NCI-H510A treated with DMSO at 0.1 percent for 48 hours (cell line): ENCODE measurements around the gene PDE5A.
"Not testable (repeated sequence)": the region's sequence is repeated elsewhere in the genome, so short reads cannot be mapped to it uniquely, and the experiment has no call there.

Experiments used
- DNase-seq: peaks from one replicate; lab custom pipeline; 2025; lab: John Stamatoyannopoulos, UW

Gene PDE5A

DNA sequence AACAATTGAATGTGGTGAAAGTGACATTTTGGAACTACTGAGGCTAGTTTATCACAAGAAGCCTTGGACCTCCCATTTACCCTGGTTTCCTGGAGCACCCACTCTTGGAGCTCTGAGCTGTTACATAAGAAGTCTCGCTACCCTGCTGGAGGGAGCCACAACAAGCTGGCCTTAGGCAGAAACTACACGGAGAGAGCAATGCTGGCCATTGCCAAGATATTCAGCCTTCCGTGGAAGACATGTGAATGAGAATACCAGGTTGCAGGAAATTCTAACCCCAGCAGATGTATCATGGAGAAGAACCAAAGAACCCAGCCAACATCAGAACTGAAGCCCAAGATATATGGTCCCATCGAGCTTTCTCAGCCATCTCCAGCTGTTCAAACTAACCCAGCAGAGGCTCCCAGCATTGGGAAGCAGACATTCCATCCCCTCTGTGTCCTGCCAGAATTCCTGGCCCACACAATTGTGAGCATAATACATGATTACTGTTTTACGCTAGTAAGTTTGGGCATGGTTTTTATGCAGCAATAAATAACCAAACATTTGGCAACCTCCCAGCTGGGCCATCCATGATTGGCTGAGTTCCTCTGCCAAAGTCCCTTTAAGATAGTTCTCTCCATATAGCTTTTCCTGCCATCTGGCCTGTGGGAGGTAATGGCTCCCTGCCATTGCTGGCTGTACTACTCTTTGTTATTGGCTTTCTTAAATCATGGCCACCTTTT is 17.9 kb upstream of the PDE5A start:
- no peak for DNase-seq

DNA sequence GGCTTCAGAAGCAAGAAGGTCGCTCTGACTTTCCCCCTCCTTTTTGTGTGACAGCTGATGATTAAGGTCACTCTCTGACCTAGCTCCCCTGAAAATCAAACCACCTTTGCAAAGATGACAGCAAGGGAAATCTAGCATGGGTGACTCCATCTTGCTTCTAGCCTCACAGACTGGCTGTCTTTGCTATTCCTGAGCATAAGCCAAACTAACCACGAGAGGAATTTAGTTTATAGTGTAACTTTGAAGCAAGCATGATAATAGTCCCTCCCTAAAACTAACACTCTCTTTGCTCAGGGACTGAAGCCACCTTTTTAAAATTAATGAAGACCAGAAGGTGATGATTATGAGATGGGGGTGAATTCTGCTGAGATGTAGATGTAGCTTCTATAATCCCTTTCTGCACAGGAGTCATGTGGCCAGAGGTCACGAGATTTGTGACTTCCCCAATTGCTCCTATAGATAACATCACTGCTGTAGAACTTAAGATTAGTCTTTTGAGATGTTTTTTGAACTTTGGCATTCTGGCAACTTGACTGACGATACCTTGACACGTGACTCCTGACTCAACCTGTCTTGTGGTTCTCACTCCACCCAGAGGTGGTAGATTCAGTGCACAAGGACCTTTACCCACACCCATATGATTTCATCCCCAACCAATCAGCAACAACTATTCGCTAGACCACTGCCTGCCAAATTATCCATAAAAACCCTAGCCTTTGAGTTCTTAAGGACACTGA is 14.9 kb upstream of the PDE5A start:
- no peak for DNase-seq

DNA sequence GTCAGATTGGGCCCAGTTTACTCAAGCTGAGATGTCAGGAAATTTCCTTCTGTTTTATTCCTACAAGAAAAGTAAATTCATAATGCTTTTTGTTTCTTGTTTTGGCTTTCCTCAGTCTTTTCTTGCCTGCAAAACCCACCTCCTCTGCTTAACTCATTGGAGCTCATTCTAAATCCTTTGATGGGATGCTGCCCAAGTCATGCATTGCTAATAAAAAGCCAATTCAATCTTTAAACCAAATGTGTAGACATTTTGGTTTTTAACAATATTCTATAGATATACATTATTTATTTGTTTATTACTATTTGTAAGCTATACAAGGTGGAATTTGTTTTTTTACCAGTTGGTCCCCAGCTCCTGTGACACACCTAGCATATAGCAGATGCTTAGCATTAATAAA is 13.2 kb upstream of the PDE5A start:
- no peak for DNase-seq

DNA sequence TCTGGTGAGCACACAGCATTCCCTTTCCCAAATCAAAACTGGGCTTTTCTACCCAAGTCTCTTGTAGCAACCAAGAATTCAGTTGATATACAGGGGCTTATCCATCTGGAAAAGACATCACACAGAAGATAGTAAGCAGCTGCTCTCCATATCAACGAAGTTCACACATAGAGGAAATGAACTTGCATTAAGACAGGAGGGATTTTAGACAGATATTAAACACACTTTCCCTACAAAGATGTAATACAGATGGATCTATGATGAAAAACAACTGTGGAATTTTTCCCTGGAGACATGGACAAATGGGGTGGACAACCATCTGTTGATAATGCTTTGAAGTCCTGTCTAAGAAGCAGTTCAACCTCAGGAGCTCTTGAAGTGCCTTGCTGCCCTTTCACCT is 9.8 kb upstream of the PDE5A start:
- no peak for DNase-seq

DNA sequence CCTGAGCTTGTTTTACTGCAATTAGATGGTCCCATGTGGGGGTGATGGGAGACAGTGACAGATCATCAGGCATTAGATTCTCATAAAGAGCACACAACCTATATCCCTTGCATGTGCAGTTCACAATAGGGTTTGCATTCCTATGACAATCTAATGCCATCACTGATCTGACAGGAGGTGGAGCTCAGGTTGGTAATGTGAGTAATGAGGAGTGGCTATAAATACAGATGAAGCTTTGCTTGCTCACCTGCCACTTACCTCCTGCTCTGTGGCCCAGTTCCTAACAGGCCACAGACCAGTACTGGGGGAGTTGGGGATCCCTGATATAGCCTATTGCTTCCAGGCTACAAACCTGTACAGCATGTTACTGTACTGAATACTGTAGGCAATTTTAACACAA is 8.2 kb upstream of the PDE5A start:
- DNase-seq: not testable (repeated sequence)

DNA sequence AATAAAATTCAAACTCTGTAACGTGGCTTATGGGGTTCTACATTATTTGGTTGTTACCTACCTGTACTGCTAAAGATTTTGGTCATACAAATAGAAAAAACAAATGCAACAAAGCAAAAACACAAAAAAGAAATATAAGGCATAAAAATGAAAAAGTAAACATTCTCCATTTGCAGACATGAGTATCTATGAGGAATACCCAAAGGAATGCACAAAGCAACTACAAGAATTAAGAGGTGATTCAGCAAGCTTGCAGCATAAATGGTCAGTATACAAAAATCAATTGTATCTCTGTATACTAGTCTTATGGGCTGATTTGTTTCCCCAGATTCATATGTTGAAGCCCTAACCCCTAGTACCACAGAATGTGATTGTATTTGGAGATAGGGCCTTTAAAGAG is 3.6 kb upstream of the PDE5A start:
- DNase-seq: no peak

DNA sequence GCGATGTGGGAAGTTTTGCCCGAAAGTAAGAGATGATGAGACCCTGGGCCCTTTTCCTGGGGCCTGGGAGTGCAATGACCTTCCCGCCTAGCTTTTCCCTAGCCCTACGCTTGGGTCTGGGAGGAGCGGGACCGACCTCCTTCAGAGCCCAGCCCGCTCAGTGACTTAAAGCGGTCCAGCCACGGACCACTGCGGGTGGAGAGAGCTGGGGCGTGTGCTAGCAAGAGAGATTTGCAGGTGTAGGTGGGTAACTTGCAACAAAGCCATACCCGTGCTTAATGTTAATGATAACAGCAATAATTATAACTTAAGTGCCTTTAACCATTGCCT is 503 bp upstream of the PDE5A start:
- peak; percentile 26 for DNase-seq

DNA sequence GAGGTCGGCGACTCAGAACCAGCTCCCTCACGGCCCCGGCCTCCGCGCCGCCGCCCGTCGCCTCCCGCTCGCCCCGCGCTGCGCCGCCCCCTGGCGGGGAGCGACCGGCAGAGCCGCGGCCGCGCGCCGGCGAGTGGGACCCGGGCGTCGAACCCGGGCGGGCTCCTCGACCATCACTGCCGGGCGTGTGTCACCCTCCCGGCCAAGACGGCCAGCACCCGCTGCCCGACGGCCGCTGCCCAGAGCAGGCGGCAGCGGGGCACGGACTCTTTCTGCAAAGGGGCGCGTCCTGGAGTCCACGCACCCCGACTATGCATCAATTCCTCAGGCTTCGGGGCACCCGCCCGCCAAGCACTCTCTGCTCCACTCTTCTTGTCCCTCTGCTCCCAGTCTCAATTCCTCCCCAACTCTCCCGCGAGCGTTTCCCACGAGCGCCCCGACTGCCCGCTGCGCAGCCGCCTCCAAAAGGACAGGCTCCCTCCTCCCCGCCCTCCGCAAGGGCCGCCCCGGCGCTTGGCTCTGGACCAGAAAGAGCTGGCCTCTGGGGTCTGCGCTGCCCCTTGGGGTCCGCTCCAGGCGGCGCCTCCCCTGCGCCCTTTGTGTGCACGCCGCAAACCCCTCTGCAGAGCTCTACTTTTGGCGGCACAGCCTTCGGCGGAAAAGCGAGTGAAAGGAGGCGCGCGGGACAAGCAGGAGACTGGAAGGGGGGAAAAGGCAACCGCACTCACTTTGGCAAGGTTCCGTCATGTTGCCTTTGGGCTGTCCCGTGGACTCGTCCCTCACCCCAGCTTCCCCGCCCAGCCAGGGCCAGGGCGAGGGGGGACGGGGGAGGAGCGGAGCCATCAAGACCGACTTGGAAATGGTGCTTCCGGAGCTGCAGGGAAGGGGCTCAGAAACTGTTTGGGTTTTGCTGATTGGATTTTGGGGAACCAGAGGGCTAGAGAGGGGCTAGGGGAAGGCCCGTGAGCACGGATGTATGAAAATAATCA is 1.0 kb downstream of the PDE5A start:
- no peak for DNase-seq

DNA sequence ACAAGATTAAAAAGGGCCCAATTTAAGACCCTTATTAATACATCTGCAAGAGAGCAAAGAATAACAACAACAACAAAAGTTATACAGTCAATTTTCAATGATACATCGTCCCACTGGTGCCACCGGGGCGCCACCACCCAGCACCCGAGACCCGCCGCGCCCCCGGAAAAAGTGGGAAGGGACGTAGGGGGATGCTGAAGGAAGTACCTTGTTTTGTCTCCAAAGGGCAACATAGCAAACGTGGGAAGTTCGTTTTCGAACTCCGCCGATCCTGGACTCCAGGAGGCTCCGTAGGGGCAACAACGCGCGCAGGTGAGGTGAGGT is 1.7 kb downstream of the PDE5A start:
- DNase-seq: peak; percentile 6

DNA sequence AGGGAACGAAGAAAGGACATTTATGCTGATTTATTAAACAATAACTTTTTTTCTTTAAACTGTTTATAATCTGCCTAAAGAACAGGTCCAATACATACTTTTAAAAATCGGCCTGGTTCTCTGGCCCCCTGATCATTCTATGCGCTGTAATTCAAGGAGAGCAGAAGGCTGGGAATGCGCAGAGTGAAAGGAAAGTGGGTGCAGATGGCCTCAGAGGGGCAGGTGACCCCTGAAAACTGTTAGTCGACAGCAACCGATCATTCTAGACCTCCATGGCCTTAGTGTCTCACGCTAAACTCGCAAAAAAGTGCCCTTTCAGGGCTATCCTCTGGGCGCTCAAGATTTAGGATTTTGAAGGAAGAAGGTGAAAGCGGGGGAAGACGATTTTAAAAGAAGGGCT is 2.2 kb downstream of the PDE5A start:
- no peak for DNase-seq

DNA sequence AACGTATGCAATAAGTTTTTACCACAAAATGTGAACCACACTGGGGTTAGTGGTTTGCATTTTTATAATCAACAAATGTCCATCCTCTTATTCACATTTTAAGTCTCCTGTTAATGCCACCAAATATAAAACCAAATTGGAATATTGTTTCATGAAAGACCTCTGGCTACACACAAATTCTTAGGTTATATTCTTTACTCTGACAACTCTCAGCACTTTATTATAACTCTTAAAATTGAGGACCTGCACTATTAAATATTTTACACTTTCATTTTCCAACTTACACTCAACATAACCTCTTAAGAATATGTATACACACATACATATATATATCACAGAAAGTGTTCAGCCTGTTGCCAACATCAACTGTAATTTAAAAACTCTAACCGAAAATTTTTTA is 2.8 kb downstream of the PDE5A start:
- no peak for DNase-seq

DNA sequence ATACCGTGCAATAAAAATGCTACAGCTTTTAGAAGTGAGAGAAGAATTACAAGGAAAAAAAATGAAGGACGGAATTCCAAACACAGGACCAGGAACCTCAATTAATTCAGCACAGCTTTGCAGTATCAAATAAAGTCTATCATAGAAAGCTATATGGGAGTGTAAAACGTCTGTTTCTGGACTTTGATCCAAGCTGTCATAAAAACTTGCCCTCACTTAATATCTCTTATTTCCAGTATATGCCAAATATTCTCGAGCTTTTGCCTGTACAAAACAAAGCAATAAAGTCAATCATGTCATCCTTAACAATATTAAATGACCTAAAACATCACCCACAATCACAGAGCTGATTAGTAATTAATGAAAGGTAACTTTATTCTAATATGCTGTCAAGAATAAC is 4.2 kb downstream of the PDE5A start:
- no peak for DNase-seq

DNA sequence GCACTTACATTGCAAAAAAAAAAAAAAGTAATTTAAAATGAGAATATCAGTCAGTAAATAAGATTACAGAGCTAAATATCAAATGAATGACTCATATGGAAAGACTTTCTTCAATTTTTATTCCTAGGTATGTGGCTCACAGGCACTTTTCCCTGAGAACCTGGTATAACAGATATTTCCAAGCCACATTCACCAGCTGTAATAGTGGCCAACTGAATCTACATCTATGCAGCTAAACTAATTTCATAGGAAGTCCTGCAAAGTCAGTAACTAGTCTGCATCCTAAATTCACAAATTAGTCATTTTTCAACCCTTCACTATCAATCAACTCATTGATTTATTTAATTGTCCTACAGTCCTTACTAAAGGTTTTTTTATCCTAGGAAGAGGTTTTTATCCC is 5.6 kb downstream of the PDE5A start:
- DNase-seq: no peak

DNA sequence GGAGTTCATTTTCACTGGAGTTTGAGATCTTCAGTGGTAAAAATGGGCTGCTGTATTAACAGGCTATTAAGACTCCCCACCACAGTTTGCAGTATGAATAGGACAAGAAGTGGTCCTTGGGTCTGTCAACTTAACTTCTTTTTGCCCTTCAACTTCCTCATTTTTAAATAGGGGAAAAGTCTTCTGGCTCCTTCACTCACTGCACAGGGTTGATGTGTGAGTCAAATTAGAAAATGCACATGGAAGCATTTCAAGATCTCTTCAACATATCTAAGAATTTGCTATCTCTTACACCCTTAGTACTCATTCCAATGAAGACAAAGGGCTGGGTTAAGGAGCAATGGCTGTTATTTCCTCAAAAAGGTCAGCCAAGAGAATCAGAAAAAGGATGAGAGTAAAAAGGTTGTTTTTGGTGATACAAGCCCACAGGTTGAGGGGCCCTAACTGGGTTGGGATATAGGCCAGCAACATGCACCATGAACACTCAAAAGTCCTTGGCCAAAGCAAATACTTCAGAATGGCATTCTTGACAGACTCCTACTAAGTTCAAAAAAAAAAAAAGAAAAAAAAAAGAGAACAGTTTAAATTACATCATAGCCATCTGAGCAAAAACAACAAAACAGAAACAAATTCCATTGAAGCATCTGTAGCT is 13.4 kb downstream of the PDE5A start:
- DNase-seq: no peak

DNA sequence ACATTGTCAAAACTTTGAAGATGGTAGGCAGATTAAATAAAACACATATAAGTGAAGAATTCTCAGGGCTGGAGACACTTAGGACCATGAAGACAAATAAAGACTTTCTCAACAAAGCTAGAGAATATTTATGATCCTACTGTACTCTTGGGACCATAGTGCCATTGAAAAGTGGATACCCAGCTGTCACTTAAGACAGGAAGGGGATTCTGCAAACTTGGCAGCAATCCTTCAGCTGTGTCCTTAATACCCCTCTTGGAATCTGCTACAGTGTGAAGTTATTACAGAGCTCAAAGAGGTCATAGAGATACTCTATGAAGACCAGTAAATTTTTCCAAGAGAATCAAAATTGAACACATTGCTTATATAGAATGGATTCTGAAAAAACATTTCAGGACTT is 24.3 kb downstream of the PDE5A start:
- no peak for DNase-seq

DNA sequence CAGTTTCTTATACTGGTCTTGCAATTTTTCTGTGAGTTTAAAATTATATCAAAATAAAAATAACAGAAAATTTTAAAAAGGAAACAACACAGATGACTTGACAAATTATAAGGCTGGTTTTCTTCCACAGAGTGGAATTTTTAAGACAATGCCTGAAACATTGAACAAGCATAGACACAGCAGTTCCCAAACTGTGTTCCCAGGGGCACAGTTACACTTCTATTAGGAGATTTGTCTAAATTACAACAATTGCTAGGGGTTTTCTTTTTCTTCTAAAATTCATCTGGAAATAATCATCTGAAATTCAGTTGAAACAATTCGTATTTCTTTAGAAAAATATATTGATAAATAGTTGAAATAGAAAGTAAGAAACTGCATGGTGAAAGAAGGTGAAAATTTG is 26.2 kb downstream of the PDE5A start:
- DNase-seq: no peak

DNA sequence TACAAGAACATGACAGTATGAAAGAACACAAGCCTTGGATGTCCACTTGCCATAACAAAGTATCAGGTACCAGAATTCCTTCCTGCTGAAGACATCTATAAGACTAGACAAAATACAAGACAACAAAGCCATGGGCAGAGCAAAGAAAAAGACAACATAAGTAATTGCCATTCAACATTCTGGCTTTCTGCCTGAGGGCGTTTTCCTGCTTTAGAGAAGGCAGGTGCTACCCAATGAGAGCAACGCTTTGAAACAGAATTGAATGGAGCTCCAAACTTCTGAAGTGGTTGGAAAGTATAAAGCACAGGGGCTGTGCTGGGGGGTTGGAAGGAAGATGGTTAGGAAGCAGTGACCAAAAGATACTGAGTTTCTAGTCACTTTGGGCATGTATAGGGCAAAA is 30.1 kb downstream of the PDE5A start:
- DNase-seq: no peak

DNA sequence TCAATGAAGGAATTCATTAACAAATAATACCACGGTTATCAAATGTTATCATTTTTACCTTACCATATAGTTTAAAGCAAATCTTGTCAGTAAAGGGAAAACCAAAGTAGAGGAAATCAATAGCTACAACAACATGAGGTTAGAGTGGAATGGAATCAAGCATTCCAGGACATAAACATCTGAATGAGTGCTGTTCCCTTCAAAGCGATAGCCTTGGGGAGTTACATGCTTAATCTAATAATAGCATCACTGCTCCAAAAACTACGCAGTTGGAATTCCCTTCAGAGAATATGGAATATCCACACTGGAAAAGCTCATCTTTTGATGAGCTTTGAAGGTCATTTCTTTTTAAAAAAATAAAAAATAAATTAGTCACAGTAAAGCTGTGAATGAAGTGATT is 31.2 kb downstream of the PDE5A start:
- DNase-seq: no peak

DNA sequence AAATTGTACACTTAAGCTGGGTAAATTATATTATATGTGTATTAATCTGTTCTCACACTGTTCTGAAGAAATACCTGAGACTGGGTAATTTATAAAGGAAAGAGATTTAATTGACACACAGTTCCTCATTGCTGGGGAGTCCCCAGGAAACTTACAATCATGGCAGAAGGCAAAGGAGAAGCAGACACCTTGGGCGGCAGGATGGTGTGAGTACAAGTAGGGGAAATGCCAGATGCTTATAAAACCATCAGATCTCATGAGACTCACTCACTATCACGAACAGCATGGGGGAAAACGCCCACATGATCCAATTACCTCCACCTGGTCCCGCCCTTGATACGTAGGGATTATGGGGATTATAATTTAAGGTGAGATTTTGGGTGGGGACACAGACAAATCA is 34.9 kb downstream of the PDE5A start:
- DNase-seq: no peak

DNA sequence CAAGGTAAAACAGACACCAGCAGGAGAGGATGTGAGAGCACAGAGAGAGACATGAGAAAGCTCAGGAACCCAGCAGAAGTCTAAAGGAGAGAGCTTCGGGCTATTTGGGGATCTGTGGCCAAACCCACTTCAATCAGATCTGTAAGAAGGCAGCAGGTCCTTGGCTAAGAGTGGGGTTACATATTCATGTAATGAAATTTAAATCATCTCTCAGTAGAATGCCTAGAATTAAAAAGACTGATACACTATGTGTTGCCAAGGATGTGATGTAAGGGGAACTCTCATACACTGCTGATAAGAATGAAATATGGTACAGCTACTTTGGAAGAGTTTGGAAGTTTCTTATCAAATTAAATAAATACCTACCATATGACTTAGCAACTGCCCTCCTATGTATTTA is 35.8 kb downstream of the PDE5A start:
- no peak for DNase-seq

DNA sequence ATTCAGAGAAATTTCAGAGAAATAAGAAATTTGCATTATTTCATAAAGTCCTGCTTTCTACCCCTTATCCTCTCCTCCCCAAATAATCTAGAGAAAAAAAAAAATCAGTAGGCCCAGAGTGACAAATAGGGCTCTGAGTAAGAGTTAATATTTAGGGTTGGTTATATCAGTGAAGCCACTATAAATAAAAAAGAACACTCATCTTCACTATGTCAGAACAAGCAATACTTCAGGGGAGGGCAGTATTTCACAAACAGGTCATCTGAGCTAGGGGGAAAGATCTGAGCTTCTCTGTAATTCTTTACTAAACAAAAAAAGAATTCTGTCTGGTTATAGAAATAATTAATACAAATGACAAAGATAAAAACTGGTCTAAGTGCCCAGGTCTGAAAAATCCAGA is 39.4 kb downstream of the PDE5A start:
- no peak for DNase-seq

DNA sequence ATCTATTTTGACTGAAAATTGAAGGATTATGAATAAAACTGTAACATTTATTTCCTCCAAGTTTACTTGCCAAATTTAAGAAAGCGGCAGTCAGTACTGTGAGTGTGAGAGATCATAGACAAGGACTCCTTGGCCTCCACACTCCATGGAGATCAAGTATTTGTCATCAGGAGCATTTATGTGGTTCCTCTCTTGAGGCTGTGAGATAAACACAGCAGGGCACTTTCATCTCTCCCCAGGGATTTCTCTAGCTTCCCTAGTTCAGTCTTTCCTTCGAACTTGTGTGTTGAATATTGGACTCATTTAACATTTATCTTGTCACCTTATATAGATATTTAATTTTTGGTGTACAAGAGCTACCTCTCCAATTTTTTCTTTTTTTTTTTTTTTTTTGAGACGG is 40.8 kb downstream of the PDE5A start:
- no peak for DNase-seq

DNA sequence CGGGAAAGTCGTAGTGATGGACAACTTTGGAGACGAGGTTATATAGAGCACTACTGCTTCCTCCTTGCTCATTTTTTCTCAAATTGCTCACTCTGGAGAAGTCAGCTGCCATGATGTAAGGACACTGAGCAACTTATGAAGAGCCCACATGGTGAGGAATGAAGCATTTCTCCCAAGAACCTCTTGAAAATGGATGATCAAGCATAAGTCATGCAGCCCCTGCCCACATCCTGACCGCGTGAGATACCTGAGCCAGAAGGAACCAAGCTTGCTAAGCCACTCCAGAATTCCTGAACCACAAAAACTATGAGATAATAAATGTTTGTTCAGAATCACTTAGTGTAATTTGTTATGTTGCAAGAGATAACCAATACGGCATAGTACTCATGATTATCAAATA is 42.8 kb downstream of the PDE5A start:
- DNase-seq: no peak
